Measurements from ENCODE around the gene RALGDS. TPM values are rescaled to one million over a fixed set of nuclear protein-coding genes. Genes with fewer than 3 reads are reported as not detected.
"Not testable (repeated sequence)": the region's sequence is repeated elsewhere in the genome, so short reads cannot be mapped to it uniquely, and the experiment has no call there.

The RALGDS gene
- total RNA-seq, 1 donor from 2014 or later = 80.6 TPM

- Mint-ChIP-seq H3K9me3 (ENCODE audit: unreplicated experiment) (no peaks in the 10 kb centered on the region), H3K27ac (ENCODE audit: unreplicated experiment) (no peak overlapping the region), H3K4me3 (ENCODE audit: unreplicated experiment) (no peak overlapping the region), H3K36me3 (ENCODE audit: low read depth, unreplicated experiment) (peaks cover 5% of the 10 kb centered on the region), H3K27me3 (ENCODE audit: unreplicated experiment) (peaks cover 1% of the 10 kb centered on the region), H3K4me1 (ENCODE audit: unreplicated experiment) (peaks cover 16% of the 10 kb centered on the region)
- DNase-seq (ENCODE audit: low spot score) = no peak
- no peak for TF ChIP-seq CTCF (IDR thresholded peaks at IDR 0.05; ENCODE audit: unreplicated experiment)
Measured at GRCh38 chr9:133063500-133064231, 57.4 kb downstream of the RALGDS start.

- Mint-ChIP-seq H3K27me3 (ENCODE audit: unreplicated experiment) (peaks cover 1% of the 10 kb centered on the region), H3K27ac (ENCODE audit: unreplicated experiment) (no peak overlapping the region), H3K4me3 (ENCODE audit: unreplicated experiment) (no peak overlapping the region)
Measured at GRCh38 chr9:133063159-133063499, 57.9 kb downstream of the RALGDS start.

GRCh38 chr9:133062569-133062968, 58.5 kb downstream of the RALGDS start:
- H3K4me1 Mint-ChIP-seq (ENCODE audit: unreplicated experiment) = peaks cover 16% of the 10 kb centered on the region
- not testable (repeated sequence) for H3K36me3 Mint-ChIP-seq (ENCODE audit: low read depth, unreplicated experiment); DNase-seq (ENCODE audit: low spot score); H3K4me3 Mint-ChIP-seq (ENCODE audit: unreplicated experiment); H3K27me3 Mint-ChIP-seq (ENCODE audit: unreplicated experiment); H3K9me3 Mint-ChIP-seq (ENCODE audit: unreplicated experiment); H3K27ac Mint-ChIP-seq (ENCODE audit: unreplicated experiment)

More at GRCh38 chr9:133063159-133063499, 57.9 kb downstream of the RALGDS start:
- H3K4me1 Mint-ChIP-seq (ENCODE audit: unreplicated experiment) = peaks cover 16% of the 10 kb centered on the region
- no peak for DNase-seq (ENCODE audit: low spot score)
- no peak for TF ChIP-seq CTCF (IDR thresholded peaks at IDR 0.05; ENCODE audit: unreplicated experiment)
- H3K36me3 Mint-ChIP-seq (ENCODE audit: low read depth, unreplicated experiment) = peaks cover 5% of the 10 kb centered on the region
- H3K9me3 Mint-ChIP-seq (ENCODE audit: unreplicated experiment) = no peaks in the 10 kb centered on the region

GRCh38 chr9:133061764-133062145, 59.3 kb downstream of the RALGDS start, which contains the start of gene CEL:
Gene CEL, plus strand, starts transcription at chr9:133061981. Its CDS starts 22 bp downstream, at chr9:133062003.
- DNase-seq (ENCODE audit: low spot score) = not testable (repeated sequence)

GRCh38 chr9:133061019-133061763, 59.8 kb downstream of the RALGDS start:
- not testable (repeated sequence) for H3K27ac Mint-ChIP-seq (ENCODE audit: unreplicated experiment); H3K9me3 Mint-ChIP-seq (ENCODE audit: unreplicated experiment); DNase-seq (ENCODE audit: low spot score); H3K27me3 Mint-ChIP-seq (ENCODE audit: unreplicated experiment); H3K36me3 Mint-ChIP-seq (ENCODE audit: low read depth, unreplicated experiment); H3K4me3 Mint-ChIP-seq (ENCODE audit: unreplicated experiment)
- peaks cover 16% of the 10 kb centered on the region for H3K4me1 Mint-ChIP-seq (ENCODE audit: unreplicated experiment)

More at GRCh38 chr9:133061764-133062145, 59.3 kb downstream of the RALGDS start, which contains the start of gene CEL:
- H3K27ac Mint-ChIP-seq (ENCODE audit: unreplicated experiment); H3K36me3 Mint-ChIP-seq (ENCODE audit: low read depth, unreplicated experiment); H3K27me3 Mint-ChIP-seq (ENCODE audit: unreplicated experiment); H3K9me3 Mint-ChIP-seq (ENCODE audit: unreplicated experiment); H3K4me3 Mint-ChIP-seq (ENCODE audit: unreplicated experiment): not testable (repeated sequence)
- peaks cover 16% of the 10 kb centered on the region for H3K4me1 Mint-ChIP-seq (ENCODE audit: unreplicated experiment)

- Mint-ChIP-seq H3K4me1 (ENCODE audit: unreplicated experiment) (peaks cover 16% of the 10 kb centered on the region), H3K27me3 (ENCODE audit: unreplicated experiment) (peaks cover 1% of the 10 kb centered on the region), H3K36me3 (ENCODE audit: low read depth, unreplicated experiment) (peaks cover 14% of the 10 kb centered on the region), H3K4me3 (ENCODE audit: unreplicated experiment) (no peak overlapping the region), H3K9me3 (ENCODE audit: unreplicated experiment) (no peaks in the 10 kb centered on the region), H3K27ac (ENCODE audit: unreplicated experiment) (peak overlapping the region; percentile 67)
- TF ChIP-seq CTCF (IDR thresholded peaks at IDR 0.05; ENCODE audit: unreplicated experiment) = no peak
- no peak for DNase-seq (ENCODE audit: low spot score)
Measured at GRCh38 chr9:133060417-133060841, 60.6 kb downstream of the RALGDS start.

All from endothelial cell (in vitro differentiated cells).